ENCODE data around the gene HOXB3.

Gene HOXB3

GRCh38 chr17:48628649-48629410, 38.8 kb upstream of the HOXB3 start:
- Mint-ChIP-seq H3K27ac (no peak overlapping the region), H3K27me3 (ENCODE audit: low read depth) (peaks cover 96% of the 10 kb centered on the region), H3K4me3 (no peak overlapping the region), H3K36me3 (ENCODE audit: low read depth) (peaks cover 3% of the 10 kb centered on the region), H3K4me1 (ENCODE audit: low read depth) (peaks cover 14% of the 10 kb centered on the region), H3K9me3 (no peaks in the 10 kb centered on the region)

- Mint-ChIP-seq H3K27me3 (ENCODE audit: low read depth) (peaks cover 97% of the 10 kb centered on the region), H3K4me3 (no peak overlapping the region), H3K36me3 (ENCODE audit: low read depth) (peaks cover 2% of the 10 kb centered on the region), H3K9me3 (no peaks in the 10 kb centered on the region), H3K27ac (no peak overlapping the region), H3K4me1 (ENCODE audit: low read depth) (peaks cover 13% of the 10 kb centered on the region)
These were observed 37.8 kb upstream of the HOXB3 start for GRCh38 chr17:48627623-48628521.

- Mint-ChIP-seq H3K27me3 (ENCODE audit: low read depth) (peaks cover 97% of the 10 kb centered on the region), H3K27ac (no peak overlapping the region), H3K4me3 (peak overlapping the region; percentile 79), H3K36me3 (ENCODE audit: low read depth) (no peaks in the 10 kb centered on the region), H3K4me1 (ENCODE audit: low read depth) (peaks cover 9% of the 10 kb centered on the region), H3K9me3 (no peaks in the 10 kb centered on the region)
These were observed 37.1 kb upstream of the HOXB3 start for GRCh38 chr17:48627118-48627597.

GRCh38 chr17:48626245-48627117, 36.4 kb upstream of the HOXB3 start, which contains the start of gene HOXB9:
HOXB9 (minus strand) TSS chr17:48626358; CDS start chr17:48626269, 89 bp downstream.
- H3K9me3 Mint-ChIP-seq = no peaks in the 10 kb centered on the region
- peak within 1 kb of the TSS; percentile 91 for H3K4me3 Mint-ChIP-seq
- H3K27me3 Mint-ChIP-seq (ENCODE audit: low read depth) = peaks cover 96% of the 10 kb centered on the region
- H3K4me1 Mint-ChIP-seq (ENCODE audit: low read depth) = peaks cover 9% of the 10 kb centered on the region
- H3K27ac Mint-ChIP-seq = peak within 1 kb of the TSS; percentile 82
- no peaks in the 10 kb centered on the region for H3K36me3 Mint-ChIP-seq (ENCODE audit: low read depth)

- H3K27ac Mint-ChIP-seq = peak overlapping the region; percentile 68
- H3K27me3 Mint-ChIP-seq (ENCODE audit: low read depth) = peaks cover 95% of the 10 kb centered on the region
- H3K9me3 Mint-ChIP-seq = no peaks in the 10 kb centered on the region
- H3K36me3 Mint-ChIP-seq (ENCODE audit: low read depth) = no peaks in the 10 kb centered on the region
- peak overlapping the region; percentile 91 for H3K4me3 Mint-ChIP-seq
- H3K4me1 Mint-ChIP-seq (ENCODE audit: low read depth) = peaks cover 9% of the 10 kb centered on the region
These were observed 35.6 kb upstream of the HOXB3 start for GRCh38 chr17:48625495-48626244.

GRCh38 chr17:48624544-48625494, 34.8 kb upstream of the HOXB3 start:
- Mint-ChIP-seq H3K4me1 (ENCODE audit: low read depth) (peaks cover 9% of the 10 kb centered on the region), H3K9me3 (no peaks in the 10 kb centered on the region), H3K27ac (no peak overlapping the region), H3K36me3 (ENCODE audit: low read depth) (no peaks in the 10 kb centered on the region), H3K4me3 (peak overlapping the region; percentile 91), H3K27me3 (ENCODE audit: low read depth) (peaks cover 94% of the 10 kb centered on the region)

GRCh38 chr17:48624118-48624517, 34.1 kb upstream of the HOXB3 start:
- H3K9me3 Mint-ChIP-seq = no peaks in the 10 kb centered on the region
- H3K4me1 Mint-ChIP-seq (ENCODE audit: low read depth) = peaks cover 11% of the 10 kb centered on the region
- peaks cover 94% of the 10 kb centered on the region for H3K27me3 Mint-ChIP-seq (ENCODE audit: low read depth)
- no peak overlapping the region for H3K27ac Mint-ChIP-seq
- no peaks in the 10 kb centered on the region for H3K36me3 Mint-ChIP-seq (ENCODE audit: low read depth)
- no peak overlapping the region for H3K4me3 Mint-ChIP-seq

- Mint-ChIP-seq H3K36me3 (ENCODE audit: low read depth) (no peaks in the 10 kb centered on the region), H3K27ac (no peak overlapping the region), H3K27me3 (ENCODE audit: low read depth) (peaks cover 94% of the 10 kb centered on the region), H3K4me1 (ENCODE audit: low read depth) (peaks cover 13% of the 10 kb centered on the region), H3K4me3 (no peak overlapping the region), H3K9me3 (no peaks in the 10 kb centered on the region)
These were observed 33.5 kb upstream of the HOXB3 start for GRCh38 chr17:48623583-48623982.

GRCh38 chr17:48622857-48623256, 32.8 kb upstream of the HOXB3 start:
- Mint-ChIP-seq H3K36me3 (ENCODE audit: low read depth) (no peaks in the 10 kb centered on the region), H3K27me3 (ENCODE audit: low read depth) (peaks cover 93% of the 10 kb centered on the region), H3K4me3 (no peak overlapping the region), H3K27ac (no peak overlapping the region), H3K4me1 (ENCODE audit: low read depth) (peaks cover 18% of the 10 kb centered on the region), H3K9me3 (no peaks in the 10 kb centered on the region)

GRCh38 chr17:48621410-48622392, 31.7 kb upstream of the HOXB3 start:
- H3K27me3 Mint-ChIP-seq (ENCODE audit: low read depth) = peaks cover 94% of the 10 kb centered on the region
- peaks cover 22% of the 10 kb centered on the region for H3K4me1 Mint-ChIP-seq (ENCODE audit: low read depth)
- no peak overlapping the region for H3K27ac Mint-ChIP-seq
- no peaks in the 10 kb centered on the region for H3K9me3 Mint-ChIP-seq
- no peak overlapping the region for H3K4me3 Mint-ChIP-seq
- H3K36me3 Mint-ChIP-seq (ENCODE audit: low read depth) = peaks cover 3% of the 10 kb centered on the region

- Mint-ChIP-seq H3K4me1 (ENCODE audit: low read depth) (peaks cover 18% of the 10 kb centered on the region), H3K4me3 (no peak overlapping the region), H3K27me3 (ENCODE audit: low read depth) (peaks cover 94% of the 10 kb centered on the region), H3K9me3 (no peaks in the 10 kb centered on the region), H3K36me3 (ENCODE audit: low read depth) (peaks cover 3% of the 10 kb centered on the region), H3K27ac (no peak overlapping the region)
These were observed 30.6 kb upstream of the HOXB3 start for GRCh38 chr17:48620461-48621139.
